NOMO-1 treated with DMSO at 0.1 percent for 48 hours (cell line): ENCODE measurements around the gene ERICH3.

Source experiments
- DNase-seq: peaks from one replicate; lab custom pipeline; 2025; ENCODE audit not compliant: unreplicated experiment; lab: John Stamatoyannopoulos, UW

The ERICH3 gene

DNA sequence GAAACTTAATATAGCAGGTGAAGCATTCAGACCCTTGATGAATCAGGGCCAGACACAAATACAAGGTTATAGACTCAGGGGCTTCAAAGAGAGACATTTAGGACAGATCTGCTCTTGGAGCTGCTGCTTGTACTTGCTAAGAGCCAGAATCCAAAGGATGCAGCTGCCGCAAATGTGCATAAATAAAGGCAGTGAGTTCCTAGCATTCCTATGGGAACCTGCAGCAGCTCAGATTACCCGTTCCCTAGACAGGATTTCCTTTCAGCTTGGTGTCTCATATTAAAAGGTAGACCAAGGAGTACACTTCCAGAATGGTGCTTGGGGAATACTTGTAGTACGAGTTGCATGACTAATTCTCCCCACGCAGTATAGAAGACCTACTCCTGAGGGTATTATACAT, 151.4 kb downstream of the ERICH3 start:
- DNase-seq = no peak
